ENCODE data around the gene NETO1. TPM values are rescaled to one million over a fixed set of nuclear protein-coding genes. Genes with fewer than 3 reads are reported as not detected.
A peak's percentile ranks its signal among the peaks of the same experiment; 100 is the strongest.

NETO1 gene
- polyA plus RNA-seq, 1 experiment: 0.55 TPM

DNA sequence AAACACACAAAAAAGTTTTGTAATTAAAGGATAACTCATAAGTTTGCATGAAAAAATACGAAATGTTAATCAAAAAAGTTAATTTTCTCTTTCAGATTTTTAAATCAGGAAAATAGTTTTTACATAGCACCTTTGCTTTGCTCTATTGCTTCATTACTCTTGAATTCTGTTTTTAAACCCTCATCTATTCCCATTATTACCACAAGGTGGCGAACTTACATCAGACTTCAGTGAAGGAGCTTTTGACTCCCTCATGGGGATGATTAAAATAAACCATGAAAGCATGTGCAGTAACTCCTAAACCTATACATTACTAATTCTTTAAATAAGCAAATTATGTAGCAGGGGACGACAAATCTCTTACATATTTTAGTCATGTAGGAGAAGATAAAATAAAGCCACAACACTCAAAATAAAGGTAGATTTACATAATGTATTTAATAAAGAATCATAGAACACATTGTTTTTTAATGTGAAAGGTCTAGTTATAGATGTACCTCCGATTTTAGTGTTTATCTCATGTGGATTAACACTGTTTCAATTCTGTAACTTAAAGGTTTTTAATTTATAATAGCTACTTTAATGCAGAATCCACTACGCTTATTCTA lies 105.2 kb downstream of the NETO1 start:
- TF ChIP-seq, protein P1, sequence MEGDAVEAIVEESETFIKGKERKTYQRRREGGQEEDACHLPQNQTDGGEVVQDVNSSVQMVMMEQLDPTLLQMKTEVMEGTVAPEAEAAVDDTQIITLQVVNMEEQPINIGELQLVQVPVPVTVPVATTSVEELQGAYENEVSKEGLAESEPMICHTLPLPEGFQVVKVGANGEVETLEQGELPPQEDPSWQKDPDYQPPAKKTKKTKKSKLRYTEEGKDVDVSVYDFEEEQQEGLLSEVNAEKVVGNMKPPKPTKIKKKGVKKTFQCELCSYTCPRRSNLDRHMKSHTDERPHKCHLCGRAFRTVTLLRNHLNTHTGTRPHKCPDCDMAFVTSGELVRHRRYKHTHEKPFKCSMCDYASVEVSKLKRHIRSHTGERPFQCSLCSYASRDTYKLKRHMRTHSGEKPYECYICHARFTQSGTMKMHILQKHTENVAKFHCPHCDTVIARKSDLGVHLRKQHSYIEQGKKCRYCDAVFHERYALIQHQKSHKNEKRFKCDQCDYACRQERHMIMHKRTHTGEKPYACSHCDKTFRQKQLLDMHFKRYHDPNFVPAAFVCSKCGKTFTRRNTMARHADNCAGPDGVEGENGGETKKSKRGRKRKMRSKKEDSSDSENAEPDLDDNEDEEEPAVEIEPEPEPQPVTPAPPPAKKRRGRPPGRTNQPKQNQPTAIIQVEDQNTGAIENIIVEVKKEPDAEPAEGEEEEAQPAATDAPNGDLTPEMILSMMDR (IDR thresholded peaks at IDR 0.05; ENCODE audit: low read depth, low read length): peak; percentile 77
- Histone ChIP-seq H3K4me3 (ENCODE audit: low read depth, low read length) (no peak overlapping the region), H3K27me3 (ENCODE audit: control insufficient read depth, insufficient read depth, low read length) (no peaks in the 10 kb centered on the region), H3K27ac (ENCODE audit: low read depth, low read length) (no peak overlapping the region), H3K9me3 (ENCODE audit: control insufficient read depth, insufficient read depth, low read length) (no peaks in the 10 kb centered on the region)
- CTCF ChIA-PET: interaction anchor here (0.5 to 4.3 kb wide), 26 partner anchors 9 to 1942 kb away, joined by 3 to 39 read pairs (median 4); no protein-coding TSS in a partner anchor
- POLR2A ChIA-PET: no interaction called here
- DNase-seq (ENCODE audit: low read depth, low spot score): peak; percentile 59

GRCh38 chr18:72752220-72752619 lies 115.6 kb downstream of the NETO1 start:
- Histone ChIP-seq H3K27me3 (ENCODE audit: control insufficient read depth, insufficient read depth, low read length) (no peaks in the 10 kb centered on the region), H3K27ac (ENCODE audit: low read depth, low read length) (no peak overlapping the region), H3K9me3 (ENCODE audit: control insufficient read depth, insufficient read depth, low read length) (no peaks in the 10 kb centered on the region; the same call in 1 of the 2 replicates), H3K4me3 (ENCODE audit: low read depth, low read length) (no peak overlapping the region)
- ChIA-PET POLR2A (no interaction called here), CTCF (no interaction called here)
- no peak for DNase-seq (ENCODE audit: low read depth, low spot score)
- TF ChIP-seq, protein P1 (IDR thresholded peaks at IDR 0.05; ENCODE audit: low read depth, low read length): no peak

- H3K9me3 ChIP-seq (ENCODE audit: control insufficient read depth, insufficient read depth, low read length): no peaks in the 10 kb centered on the region
- ChIA-PET POLR2A (no interaction called here), CTCF (no interaction called here)
- no peak overlapping the region for H3K27ac ChIP-seq (ENCODE audit: low read depth, low read length)
- no peak for DNase-seq (ENCODE audit: low read depth, low spot score)
- H3K27me3 ChIP-seq (ENCODE audit: control insufficient read depth, insufficient read depth, low read length): no peaks in the 10 kb centered on the region
- no peak overlapping the region for H3K4me3 ChIP-seq (ENCODE audit: low read depth, low read length)
- TF ChIP-seq, protein P1 (IDR thresholded peaks at IDR 0.05; ENCODE audit: low read depth, low read length): no peak
Observed at GRCh38 chr18:72742002-72742401, 125.8 kb downstream of the NETO1 start.

GRCh38 chr18:72738136-72738535 lies 129.7 kb downstream of the NETO1 start:
- DNase-seq (ENCODE audit: low read depth, low spot score): no peak
- Histone ChIP-seq H3K9me3 (ENCODE audit: control insufficient read depth, insufficient read depth, low read length) (no peaks in the 10 kb centered on the region), H3K27ac (ENCODE audit: low read depth, low read length) (no peak overlapping the region), H3K4me3 (ENCODE audit: low read depth, low read length) (no peak overlapping the region), H3K27me3 (ENCODE audit: control insufficient read depth, insufficient read depth, low read length) (no peaks in the 10 kb centered on the region)
- TF ChIP-seq, protein P1 (IDR thresholded peaks at IDR 0.05; ENCODE audit: low read depth, low read length): no peak
- CTCF ChIA-PET: no interaction called here
- POLR2A ChIA-PET: no interaction called here

GRCh38 chr18:72727776-72728175 lies 140.0 kb downstream of the NETO1 start:
- TF ChIP-seq, protein P1 (IDR thresholded peaks at IDR 0.05; ENCODE audit: low read depth, low read length): no peak
- no peaks in the 10 kb centered on the region for H3K27me3 ChIP-seq (ENCODE audit: control insufficient read depth, insufficient read depth, low read length)
- DNase-seq (ENCODE audit: low read depth, low spot score): no peak
- H3K9me3 ChIP-seq (ENCODE audit: control insufficient read depth, insufficient read depth, low read length): peaks cover 6% of the 10 kb centered on the region; the same call in 1 of the 2 replicates
- CTCF ChIA-PET: no interaction called here
- no peak overlapping the region for H3K4me3 ChIP-seq (ENCODE audit: low read depth, low read length)
- POLR2A ChIA-PET: no interaction called here
- no peak overlapping the region for H3K27ac ChIP-seq (ENCODE audit: low read depth, low read length)
